CD8-positive, alpha-beta memory T cell (primary cell): ENCODE results near the gene GREM1. TPM values are rescaled to one million over a fixed set of nuclear protein-coding genes. Genes with fewer than 3 reads are reported as not detected.
A peak's percentile ranks its signal among the peaks of the same experiment; 100 is the strongest.

ENCODE experiments used
- CTCF ChIA-PET: fragments of 350-600 bp; sonication (Branson Sonifier 250); formaldehyde crosslinking; loops from one replicate; lab custom pipeline; 2021; ENCODE audit warnings: antibody characterized with exemption; lab: Charles Lee
- POLR2A ChIA-PET: fragments of 350-600 bp; sonication (Branson Sonifier 250); formaldehyde crosslinking; loops from one replicate; lab custom pipeline; 2021; ENCODE audit warnings: antibody characterized with exemption; lab: Charles Lee
- DNase-seq, 5 donors: peaks; one replicate each; pipeline versions ENCODE4 v3.0.0 to v3.0.0-alpha.2; 2020 to 2022; ENCODE audit warnings: mixed read lengths in 1 of 5
- H3K27ac ChIP-seq: one replicate; pipeline ENCODE4 v1.7.0; 2013; ENCODE audit warnings: low read depth, mild to moderate bottlenecking, low read length, moderate library complexity
- H3K27me3 ChIP-seq: 2 replicates; pipeline ENCODE4 v1.7.0; 2013; ENCODE audit warnings: low read length, mild to moderate bottlenecking; ENCODE audit not compliant: insufficient read depth, poor library complexity, severe bottlenecking
- H3K36me3 ChIP-seq: 2 replicates; pipeline ENCODE4 v1.7.0; 2013; ENCODE audit warnings: mild to moderate bottlenecking, low read length, moderate library complexity; ENCODE audit not compliant: insufficient read depth
- H3K4me1 ChIP-seq: 2 replicates; pipeline ENCODE4 v1.7.0; 2013; ENCODE audit warnings: mild to moderate bottlenecking, low read length, moderate library complexity; ENCODE audit not compliant: insufficient read depth
- H3K4me3 ChIP-seq: 2 replicates; pipeline ENCODE4 v1.7.0; 2013; ENCODE audit warnings: mild to moderate bottlenecking, low read length
- H3K9me3 ChIP-seq: 2 replicates; pipeline ENCODE4 v1.7.0; 2013; ENCODE audit warnings: mild to moderate bottlenecking, low read length
- H3K27ac Mint-ChIP-seq, 8 donors: one replicate each; pipeline ENCODE4 v1.8.0; 2020 to 2021; ENCODE audit warnings: mixed read lengths in 8 of 8, mild to moderate bottlenecking in 6 of 8, inconsistent platforms in 3 of 8, moderate library complexity in 3 of 8
- H3K27me3 Mint-ChIP-seq, 2 donors: one replicate each; pipeline ENCODE4 v1.8.0; 2020 to 2021; ENCODE audit warnings: mixed read lengths in 2 of 2, mild to moderate bottlenecking in 1 of 2, moderate library complexity in 1 of 2
- H3K36me3 Mint-ChIP-seq, 3 donors: one replicate each; pipeline ENCODE4 v1.8.0; 2020 to 2021; ENCODE audit warnings: mixed read lengths in 3 of 3, inconsistent platforms in 1 of 3, mild to moderate bottlenecking in 1 of 3
- H3K4me1 Mint-ChIP-seq, 3 donors: one replicate each; pipeline ENCODE4 v1.8.0; 2020 to 2021; ENCODE audit warnings: mixed read lengths in 3 of 3, inconsistent platforms in 1 of 3, mild to moderate bottlenecking in 1 of 3
- H3K4me3 Mint-ChIP-seq, 7 donors: one replicate each; pipeline ENCODE4 v1.8.0; 2020 to 2021; ENCODE audit warnings: mixed read lengths in 7 of 7, mild to moderate bottlenecking in 6 of 7, moderate library complexity in 4 of 7, inconsistent platforms in 2 of 7
- H3K9me3 Mint-ChIP-seq, 5 donors: one replicate each; pipeline ENCODE4 v1.8.0; 2020 to 2022; ENCODE audit warnings: mixed read lengths in 5 of 5, mild to moderate bottlenecking in 3 of 5, moderate library complexity in 2 of 5, inconsistent platforms in 1 of 5
- polyA plus RNA-seq: library from polyadenylated mRNA; unstranded; fragments of 300-500 nt; fragmentation: Illumina TruSeq; gene quantifications from one replicate; pipeline ENCODE4 v1.2.3, GENCODE V29; 2021
- total RNA-seq, 2 experiments: library from RNA; stranded (reverse); gene quantifications; one replicate each; pipeline ENCODE4 v1.2.3, GENCODE V29; 2021

The GREM1 gene
- not detected for total RNA-seq
- not detected for polyA plus RNA-seq

DNA sequence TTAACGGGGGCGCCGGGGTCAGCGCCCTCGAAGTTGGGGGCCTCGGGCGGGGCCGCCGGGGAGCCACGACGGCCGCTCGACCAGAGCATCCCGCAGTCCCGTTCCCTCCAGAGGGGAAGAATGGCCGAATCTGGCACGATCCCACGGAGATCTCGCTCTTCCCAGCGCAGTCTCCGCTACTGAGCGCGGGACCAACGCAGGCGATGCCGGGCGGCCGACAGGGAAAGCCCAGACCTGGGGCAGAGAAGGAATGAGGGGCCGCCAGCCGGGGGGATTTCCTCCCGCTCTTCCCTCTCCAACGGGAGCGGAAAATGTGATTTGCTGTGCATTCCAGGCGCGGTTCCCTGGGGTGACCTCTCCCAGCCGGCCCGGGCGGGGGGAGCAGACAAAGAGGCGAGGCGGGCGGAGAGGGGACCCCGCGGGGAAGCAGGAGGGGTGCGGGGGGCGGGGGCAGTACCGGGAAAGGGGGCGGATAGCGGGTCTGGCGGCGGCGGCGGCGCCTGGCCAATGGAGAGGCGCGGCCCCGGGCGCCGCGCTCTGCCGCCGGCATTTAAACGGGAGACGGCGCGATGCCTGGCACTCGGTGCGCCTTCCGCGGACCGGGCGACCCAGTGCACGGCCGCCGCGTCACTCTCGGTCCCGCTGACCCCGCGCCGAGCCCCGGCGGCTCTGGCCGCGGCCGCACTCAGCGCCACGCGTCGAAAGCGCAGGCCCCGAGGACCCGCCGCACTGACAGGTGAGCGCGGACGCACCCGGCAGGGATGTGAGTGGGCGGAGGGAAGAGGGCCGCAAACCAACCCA lies at the start of gene GREM1:
TSS of gene GREM1 (plus strand) at position 579 of the 801 bp plus-strand sequence. CDS start 12,687 bp downstream, outside the sequence.
- Mint-ChIP-seq H3K4me1 (peaks cover 15 to 25% (median 20%) of the 10 kb centered on the region in 3 donors), H3K4me3 (peak within 1 kb of the TSS in 6 of 7 donors; percentile 13 to 52 (median 40)), H3K27me3 (peaks cover 35 to 62% of the 10 kb centered on the region in 2 donors), H3K36me3 (no peaks in the 10 kb centered on the region), H3K9me3 (peaks cover 0 to 2% (median 0%) of the 10 kb centered on the region in 5 donors), H3K27ac (no peak within 1 kb of the TSS)
- Histone ChIP-seq H3K36me3 (no peaks in the 10 kb centered on the region), H3K4me3 (no peak within 1 kb of the TSS), H3K9me3 (no peaks in the 10 kb centered on the region), H3K27ac (no peak within 1 kb of the TSS), H3K4me1 (no peaks in the 10 kb centered on the region), H3K27me3 (peaks cover 18% of the 10 kb centered on the region)
- ChIA-PET CTCF (no interaction called here), POLR2A (no interaction called here)
- no peak for DNase-seq

DNA sequence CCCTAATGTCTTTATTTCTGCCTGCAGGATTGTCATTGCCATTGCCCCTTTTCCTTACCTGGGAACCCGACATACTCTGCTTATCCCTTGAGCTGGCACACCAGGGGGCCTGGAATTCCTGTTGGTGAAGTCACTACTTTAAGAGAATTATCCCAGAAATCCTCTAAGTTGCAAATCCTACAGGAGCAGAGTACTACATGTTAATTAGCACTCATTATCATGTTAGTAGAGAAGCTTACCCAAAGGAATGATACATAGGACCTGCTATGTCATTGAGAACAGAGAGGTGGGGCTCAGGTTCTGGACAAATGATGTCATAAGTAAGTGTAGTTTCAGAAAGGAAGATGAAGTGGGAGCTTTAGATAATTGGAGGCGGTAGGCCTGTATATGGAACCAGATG lies 48.9 kb upstream of the GREM1 start:
- CTCF ChIA-PET: interaction anchor here (0.8 kb wide), 1 partner anchor 11 kb away, joined by 3 read pairs; no protein-coding TSS in a partner anchor
- Histone ChIP-seq H3K27ac (no peak overlapping the region), H3K9me3 (no peaks in the 10 kb centered on the region), H3K4me1 (no peaks in the 10 kb centered on the region), H3K4me3 (no peak overlapping the region), H3K27me3 (no peaks in the 10 kb centered on the region), H3K36me3 (no peaks in the 10 kb centered on the region)
- Mint-ChIP-seq H3K36me3 (peaks cover 0 to 2% (median 0%) of the 10 kb centered on the region in 3 donors), H3K9me3 (no peaks in the 10 kb centered on the region), H3K4me3 (no peak overlapping the region), H3K27ac (no peak overlapping the region), H3K27me3 (no peaks in the 10 kb centered on the region), H3K4me1 (no peaks in the 10 kb centered on the region)
- DNase-seq: no peak
- POLR2A ChIA-PET: no interaction called here

- Histone ChIP-seq H3K4me3 (no peak overlapping the region), H3K9me3 (no peaks in the 10 kb centered on the region), H3K4me1 (no peaks in the 10 kb centered on the region), H3K27me3 (no peaks in the 10 kb centered on the region), H3K36me3 (no peaks in the 10 kb centered on the region), H3K27ac (no peak overlapping the region)
- H3K4me1 Mint-ChIP-seq: no peaks in the 10 kb centered on the region
- H3K27ac Mint-ChIP-seq: no peak overlapping the region
- ChIA-PET CTCF (interaction anchor here (1.2 kb wide), 1 partner anchor 8 kb away, joined by 3 read pairs; no protein-coding TSS in a partner anchor), POLR2A (no interaction called here)
- DNase-seq: no peak
- H3K4me3 Mint-ChIP-seq: no peak overlapping the region
- no peaks in the 10 kb centered on the region for H3K9me3 Mint-ChIP-seq
- peaks cover 0 to 2% (median 0%) of the 10 kb centered on the region in 3 donors for H3K36me3 Mint-ChIP-seq
- H3K27me3 Mint-ChIP-seq: no peaks in the 10 kb centered on the region
Observed at GRCh38 chr15:32669896-32670611, 47.8 kb upstream of the GREM1 start.

DNA sequence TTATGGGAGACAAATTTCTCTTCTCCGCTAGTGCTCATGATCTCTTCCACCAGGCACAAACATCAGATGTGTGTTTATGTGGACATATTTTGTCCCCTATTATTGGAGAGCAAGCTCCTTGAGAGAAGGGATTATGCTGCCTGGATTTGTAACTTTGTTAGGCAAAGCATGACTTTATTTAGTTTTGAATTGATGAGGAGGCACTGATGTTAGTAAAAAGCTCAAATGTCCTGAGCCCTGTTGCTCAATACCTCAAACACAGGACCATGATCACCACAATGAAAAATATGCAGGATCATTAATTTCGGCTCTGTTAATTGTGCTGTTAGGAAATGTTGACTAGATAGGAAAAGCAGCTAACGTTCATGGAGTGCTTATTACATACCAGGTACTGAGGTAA lies 47.2 kb upstream of the GREM1 start:
- ChIA-PET POLR2A (no interaction called here), CTCF (interaction anchor here (0.7 to 1.2 kb wide), 2 partner anchors 9 to 11 kb away, joined by 3 read pairs; no protein-coding TSS in a partner anchor)
- no peak overlapping the region for H3K4me3 Mint-ChIP-seq
- Histone ChIP-seq H3K9me3 (no peaks in the 10 kb centered on the region), H3K4me1 (no peaks in the 10 kb centered on the region), H3K27me3 (no peaks in the 10 kb centered on the region), H3K4me3 (no peak overlapping the region), H3K27ac (no peak overlapping the region), H3K36me3 (no peaks in the 10 kb centered on the region)
- no peaks in the 10 kb centered on the region for H3K4me1 Mint-ChIP-seq
- DNase-seq: no peak
- no peak overlapping the region for H3K27ac Mint-ChIP-seq
- H3K27me3 Mint-ChIP-seq: no peaks in the 10 kb centered on the region
- no peaks in the 10 kb centered on the region for H3K9me3 Mint-ChIP-seq
- H3K36me3 Mint-ChIP-seq: peaks cover 0 to 2% (median 0%) of the 10 kb centered on the region in 3 donors

DNA sequence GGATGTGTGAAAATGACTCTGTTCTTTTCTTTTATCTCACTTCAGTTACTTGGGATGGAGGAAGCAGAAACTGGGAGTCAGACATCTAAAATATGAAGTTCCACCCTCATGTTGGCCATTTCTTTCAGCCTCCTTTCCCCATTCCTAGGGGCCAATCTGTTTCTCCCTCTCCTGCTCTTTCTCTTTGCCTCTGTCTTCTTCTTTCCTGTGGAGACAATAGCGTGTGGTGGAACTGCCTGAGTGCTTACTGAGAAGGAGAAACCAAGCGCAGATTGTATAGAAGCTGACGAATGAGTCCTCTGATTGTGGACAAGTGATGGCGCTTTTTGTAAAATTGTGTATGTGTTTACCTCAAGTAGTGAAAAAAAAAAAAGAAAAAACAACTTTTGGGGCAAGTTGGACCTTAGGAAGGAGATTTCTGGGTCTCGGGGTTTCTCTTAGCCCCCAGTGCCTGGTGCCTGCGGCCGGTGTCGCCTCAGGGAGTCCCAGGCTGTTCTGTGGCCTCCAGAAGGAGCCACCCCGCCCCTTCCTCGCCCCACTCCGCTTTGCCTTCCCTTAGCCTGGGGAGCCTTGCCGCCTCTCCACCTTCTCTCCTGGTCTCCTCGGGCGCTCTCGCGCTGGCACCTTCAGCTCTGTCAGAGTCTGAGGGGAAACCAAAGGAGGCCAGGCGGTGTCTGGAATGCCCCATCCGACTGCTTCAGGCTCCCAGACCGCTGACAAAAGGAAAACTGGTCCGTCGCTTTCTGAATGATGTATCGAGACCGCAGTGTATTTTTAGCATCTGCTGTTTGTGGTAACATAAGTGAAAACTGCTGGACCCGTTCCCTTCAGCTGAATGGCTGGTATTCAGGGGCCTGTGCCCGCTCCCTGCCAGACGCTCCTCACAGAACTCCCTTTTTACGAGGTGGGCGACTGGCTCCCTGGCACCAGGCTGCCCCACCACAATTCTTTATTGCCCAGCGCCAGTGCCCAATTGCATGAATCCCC lies 46.2 kb upstream of the GREM1 start:
- ChIA-PET CTCF (interaction anchor here (0.7 to 1.2 kb wide), 2 partner anchors 10 to 12 kb away, joined by 3 read pairs; no protein-coding TSS in a partner anchor), POLR2A (no interaction called here)
- Histone ChIP-seq H3K36me3 (no peaks in the 10 kb centered on the region), H3K4me1 (no peaks in the 10 kb centered on the region), H3K9me3 (no peaks in the 10 kb centered on the region), H3K4me3 (no peak overlapping the region), H3K27ac (no peak overlapping the region), H3K27me3 (no peaks in the 10 kb centered on the region)
- no peak overlapping the region for H3K27ac Mint-ChIP-seq
- H3K27me3 Mint-ChIP-seq: no peaks in the 10 kb centered on the region
- peaks cover 0 to 2% (median 0%) of the 10 kb centered on the region in 3 donors for H3K36me3 Mint-ChIP-seq
- no peaks in the 10 kb centered on the region for H3K9me3 Mint-ChIP-seq
- no peak for DNase-seq
- H3K4me3 Mint-ChIP-seq: no peak overlapping the region
- no peaks in the 10 kb centered on the region for H3K4me1 Mint-ChIP-seq

GRCh38 chr15:32674681-32675080 lies 43.1 kb upstream of the GREM1 start:
- CTCF ChIA-PET: interaction anchor here (0.6 kb wide), 1 partner anchor 1553 kb away, joined by 3 read pairs; no protein-coding TSS in a partner anchor
- no peak overlapping the region for H3K4me3 ChIP-seq
- H3K27ac ChIP-seq: no peak overlapping the region
- H3K4me1 ChIP-seq: no peaks in the 10 kb centered on the region
- Mint-ChIP-seq H3K9me3 (no peaks in the 10 kb centered on the region), H3K4me3 (no peak overlapping the region), H3K36me3 (peaks cover 0 to 2% (median 0%) of the 10 kb centered on the region in 3 donors), H3K27ac (no peak overlapping the region), H3K4me1 (no peaks in the 10 kb centered on the region), H3K27me3 (no peaks in the 10 kb centered on the region)
- no peak for DNase-seq
- POLR2A ChIA-PET: no interaction called here
- no peaks in the 10 kb centered on the region for H3K9me3 ChIP-seq
- H3K36me3 ChIP-seq: no peaks in the 10 kb centered on the region
- H3K27me3 ChIP-seq: no peaks in the 10 kb centered on the region

DNA sequence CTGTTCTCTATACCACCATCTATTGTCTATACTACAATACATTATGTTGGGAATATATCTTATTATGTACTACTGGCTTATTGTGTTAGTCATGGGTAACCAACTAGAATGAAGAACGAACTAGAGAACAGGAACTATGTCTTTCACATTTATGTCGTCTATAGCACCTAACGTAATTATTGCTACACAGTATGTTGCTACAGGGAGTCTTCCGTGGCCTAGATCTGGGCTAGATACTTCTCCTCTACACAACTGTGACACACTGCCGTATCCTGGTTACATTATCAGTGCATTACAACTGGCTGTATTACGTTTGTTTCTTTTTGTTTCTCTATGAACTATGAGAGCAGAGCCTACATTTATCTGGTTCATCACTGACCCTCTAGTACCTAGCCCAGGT lies 42.3 kb upstream of the GREM1 start:
- no peaks in the 10 kb centered on the region for H3K27me3 Mint-ChIP-seq
- Histone ChIP-seq H3K36me3 (no peaks in the 10 kb centered on the region), H3K4me3 (no peak overlapping the region), H3K9me3 (no peaks in the 10 kb centered on the region), H3K4me1 (no peaks in the 10 kb centered on the region), H3K27ac (no peak overlapping the region), H3K27me3 (no peaks in the 10 kb centered on the region)
- POLR2A ChIA-PET: no interaction called here
- CTCF ChIA-PET: no interaction called here
- no peak for DNase-seq
- peaks cover 0 to 2% (median 0%) of the 10 kb centered on the region in 3 donors for H3K36me3 Mint-ChIP-seq
- no peak overlapping the region for H3K27ac Mint-ChIP-seq
- no peak overlapping the region for H3K4me3 Mint-ChIP-seq
- H3K4me1 Mint-ChIP-seq: no peaks in the 10 kb centered on the region
- no peaks in the 10 kb centered on the region for H3K9me3 Mint-ChIP-seq
